HG03442 (cell line): ENCODE results near the gene PBRM1.

Experiments
- ATAC-seq: cut with Tn5 transposase; IDR thresholded peaks from one replicate; pipeline ENCODE4 v1.9.1; 2021; ENCODE audit warnings: mild to moderate bottlenecking, moderate library complexity; ENCODE audit not compliant: unreplicated experiment

The PBRM1 gene

GRCh38 chr3:52525680-52526561 is 159.8 kb downstream of the PBRM1 start:
- ATAC-seq, result no peak

GRCh38 chr3:52524752-52525679 is 160.7 kb downstream of the PBRM1 start:
- no peak for ATAC-seq

- no peak for ATAC-seq
These were observed 161.4 kb downstream of the PBRM1 start for GRCh38 chr3:52524258-52524751.

DNA sequence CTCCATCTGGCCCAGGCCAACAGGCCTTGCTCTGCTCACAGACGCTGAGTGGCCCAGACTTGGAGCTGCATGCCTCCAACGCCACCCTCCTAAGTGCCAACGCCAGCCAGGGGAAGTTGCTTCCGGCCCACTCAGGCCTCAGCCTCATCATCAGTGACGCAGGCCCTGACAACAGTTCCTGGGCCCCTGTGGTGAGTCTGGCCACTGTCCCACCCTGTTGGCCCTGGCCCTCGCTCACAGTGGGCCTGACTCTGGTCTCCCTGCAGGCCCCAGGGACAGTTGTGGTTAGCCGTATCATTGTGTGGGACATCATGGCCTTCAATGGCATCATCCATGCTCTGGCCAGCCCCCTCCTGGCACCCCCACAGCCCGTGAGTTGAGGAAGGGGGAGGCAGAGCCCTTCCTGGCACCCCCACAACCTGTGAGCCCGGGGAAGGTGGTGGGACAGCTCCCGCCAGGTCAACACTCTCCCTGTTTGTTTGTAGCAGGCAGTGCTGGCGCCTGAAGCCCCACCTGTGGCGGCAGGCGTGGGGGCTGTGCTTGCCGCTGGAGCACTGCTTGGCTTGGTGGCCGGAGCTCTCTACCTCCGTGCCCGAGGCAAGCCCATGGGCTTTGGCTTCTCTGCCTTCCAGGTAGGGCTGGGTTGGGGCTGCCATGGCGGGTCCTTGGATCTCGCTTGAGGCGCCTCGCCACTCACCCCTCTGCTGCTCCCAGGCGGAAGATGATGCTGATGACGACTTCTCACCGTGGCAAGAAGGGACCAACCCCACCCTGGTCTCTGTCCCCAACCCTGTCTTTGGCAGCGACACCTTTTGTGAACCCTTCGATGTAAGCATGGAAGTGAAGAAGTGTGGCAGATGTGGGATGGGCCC is 162.1 kb downstream of the PBRM1 start:
- ATAC-seq, result no peak

DNA sequence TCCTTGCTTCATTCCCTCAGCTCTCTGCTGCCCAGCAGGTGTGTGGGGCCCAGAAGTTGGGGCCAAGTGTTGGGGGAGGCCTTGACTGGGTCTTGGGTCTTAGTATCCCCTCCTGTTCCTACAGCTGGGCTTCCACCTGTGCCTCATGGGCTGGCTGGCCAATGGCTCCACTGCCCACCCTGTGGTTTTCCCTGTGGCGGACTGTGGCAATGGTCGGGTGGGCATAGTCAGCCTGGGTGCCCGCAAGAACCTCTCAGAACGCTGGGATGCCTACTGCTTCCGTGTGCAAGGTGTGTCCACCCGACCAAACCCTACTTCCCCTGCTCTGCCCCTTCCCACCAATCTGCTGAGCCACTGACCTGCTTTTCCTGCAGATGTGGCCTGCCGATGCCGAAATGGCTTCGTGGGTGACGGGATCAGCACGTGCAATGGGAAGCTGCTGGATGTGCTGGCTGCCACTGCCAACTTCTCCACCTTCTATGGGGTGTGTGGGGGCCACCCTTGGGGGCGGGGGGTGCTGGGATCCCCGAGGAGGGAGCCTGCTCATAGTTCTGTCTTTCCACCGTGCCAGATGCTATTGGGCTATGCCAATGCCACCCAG is 163.0 kb downstream of the PBRM1 start:
- ATAC-seq, result no peak

DNA sequence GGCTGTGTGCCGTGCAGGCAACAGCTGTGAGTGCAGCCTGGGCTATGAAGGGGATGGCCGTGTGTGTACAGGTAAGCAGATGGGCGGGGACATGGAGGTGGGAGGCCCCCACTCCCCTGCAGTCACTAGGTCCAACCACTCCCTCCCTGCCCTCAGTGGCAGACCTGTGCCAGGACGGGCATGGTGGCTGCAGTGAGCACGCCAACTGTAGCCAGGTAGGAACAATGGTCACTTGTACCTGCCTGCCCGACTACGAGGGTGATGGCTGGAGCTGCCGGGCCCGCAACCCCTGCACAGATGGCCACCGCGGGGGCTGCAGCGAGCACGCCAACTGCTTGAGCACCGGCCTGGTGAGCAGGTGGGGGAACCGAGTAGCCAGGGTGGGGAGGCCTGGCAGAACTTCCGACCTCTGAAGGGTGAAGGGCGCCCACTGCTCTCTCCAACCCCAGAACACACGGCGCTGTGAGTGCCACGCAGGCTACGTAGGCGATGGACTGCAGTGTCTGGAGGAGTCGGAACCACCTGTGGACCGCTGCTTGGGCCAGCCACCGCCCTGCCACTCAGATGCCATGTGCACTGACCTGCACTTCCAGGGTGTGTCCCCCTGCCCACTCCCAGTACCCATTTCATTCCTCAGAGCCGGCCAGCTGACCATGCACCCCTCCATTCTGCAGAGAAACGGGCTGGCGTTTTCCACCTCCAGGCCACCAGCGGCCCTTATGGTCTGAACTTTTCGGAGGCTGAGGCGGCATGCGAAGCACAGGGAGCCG is 163.6 kb downstream of the PBRM1 start:
- ATAC-seq, result no peak

GRCh38 chr3:52521488-52521824 is 164.3 kb downstream of the PBRM1 start:
- ATAC-seq, result no peak

- ATAC-seq, result no peak
These were observed 164.8 kb downstream of the PBRM1 start for GRCh38 chr3:52520716-52521487.

- ATAC-seq, result no peak
These were observed 165.5 kb downstream of the PBRM1 start for GRCh38 chr3:52520141-52520667.

DNA sequence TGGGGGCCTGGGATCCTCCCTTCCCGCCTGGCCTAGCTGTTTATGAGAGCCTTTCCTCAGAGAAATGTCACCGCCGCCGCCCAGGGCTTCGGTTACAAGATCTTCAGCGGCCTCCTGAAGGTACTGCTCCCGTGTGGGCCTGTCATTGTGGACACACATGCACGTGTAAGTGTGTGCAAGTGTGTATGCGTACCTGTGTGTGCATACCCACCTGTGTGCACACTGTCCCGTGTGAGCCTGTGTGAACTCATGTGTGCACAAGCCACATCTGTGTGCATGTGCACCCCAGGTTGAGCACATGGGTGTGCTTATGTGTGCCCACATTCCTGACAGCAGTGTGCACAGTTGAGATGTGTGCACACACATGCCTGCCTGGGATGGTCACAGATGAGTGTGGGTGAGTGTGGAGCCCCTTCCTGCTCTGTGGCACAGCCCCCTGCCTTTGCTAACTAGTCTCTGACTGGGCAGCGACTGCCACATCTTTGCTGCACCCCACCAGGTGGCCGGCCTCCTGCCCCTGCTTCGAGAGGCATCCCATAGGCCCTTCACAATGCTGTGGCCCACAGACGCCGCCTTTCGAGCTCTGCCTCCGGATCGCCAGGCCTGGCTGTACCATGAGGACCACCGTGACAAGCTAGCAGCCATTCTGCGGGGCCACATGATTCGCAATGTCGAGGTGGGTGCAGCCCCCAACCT is 166.1 kb downstream of the PBRM1 start:
- no peak for ATAC-seq

- ATAC-seq, result no peak
These were observed 166.8 kb downstream of the PBRM1 start for GRCh38 chr3:52518723-52519444.

DNA sequence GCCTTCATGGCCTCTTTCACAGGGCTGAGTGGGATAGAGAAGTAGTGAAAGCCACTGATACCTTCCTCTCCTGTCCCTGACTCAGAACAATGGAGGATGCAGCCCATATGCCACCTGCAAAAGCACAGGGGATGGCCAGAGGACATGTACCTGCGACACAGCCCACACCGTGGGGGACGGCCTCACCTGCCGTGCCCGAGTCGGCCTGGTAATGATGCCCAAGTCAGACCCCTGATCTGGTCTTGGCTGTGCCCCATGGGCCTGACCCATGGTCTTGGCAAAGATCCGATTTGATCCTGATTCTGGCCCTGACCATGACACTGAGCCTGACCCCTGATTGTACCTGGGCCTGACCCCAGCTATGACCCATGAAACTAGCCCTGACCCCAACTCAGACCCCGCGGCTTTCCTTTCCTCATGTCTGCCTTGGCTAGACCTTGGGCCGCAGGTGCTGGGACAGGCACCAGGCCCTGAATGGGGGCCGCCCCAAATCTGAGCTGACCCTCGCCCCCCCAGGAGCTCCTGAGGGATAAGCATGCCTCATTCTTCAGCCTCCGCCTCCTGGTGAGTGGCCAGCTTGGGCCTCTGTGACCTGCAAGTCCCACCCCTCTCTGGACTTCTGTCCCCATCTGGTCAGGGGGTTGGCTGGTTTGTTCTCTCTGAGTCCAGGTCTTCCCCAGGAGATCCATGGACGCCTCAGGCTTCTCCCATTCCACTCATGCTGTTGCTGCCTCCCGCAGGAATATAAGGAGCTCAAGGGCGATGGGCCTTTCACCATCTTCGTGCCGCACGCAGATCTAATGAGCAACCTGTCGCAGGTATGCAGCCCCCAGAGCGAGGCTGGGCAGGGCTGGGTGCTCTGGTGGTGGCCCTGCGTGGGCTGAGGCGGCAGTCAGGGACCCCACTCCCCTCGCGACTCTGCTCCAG is 167.7 kb downstream of the PBRM1 start:
- ATAC-seq, result no peak

DNA sequence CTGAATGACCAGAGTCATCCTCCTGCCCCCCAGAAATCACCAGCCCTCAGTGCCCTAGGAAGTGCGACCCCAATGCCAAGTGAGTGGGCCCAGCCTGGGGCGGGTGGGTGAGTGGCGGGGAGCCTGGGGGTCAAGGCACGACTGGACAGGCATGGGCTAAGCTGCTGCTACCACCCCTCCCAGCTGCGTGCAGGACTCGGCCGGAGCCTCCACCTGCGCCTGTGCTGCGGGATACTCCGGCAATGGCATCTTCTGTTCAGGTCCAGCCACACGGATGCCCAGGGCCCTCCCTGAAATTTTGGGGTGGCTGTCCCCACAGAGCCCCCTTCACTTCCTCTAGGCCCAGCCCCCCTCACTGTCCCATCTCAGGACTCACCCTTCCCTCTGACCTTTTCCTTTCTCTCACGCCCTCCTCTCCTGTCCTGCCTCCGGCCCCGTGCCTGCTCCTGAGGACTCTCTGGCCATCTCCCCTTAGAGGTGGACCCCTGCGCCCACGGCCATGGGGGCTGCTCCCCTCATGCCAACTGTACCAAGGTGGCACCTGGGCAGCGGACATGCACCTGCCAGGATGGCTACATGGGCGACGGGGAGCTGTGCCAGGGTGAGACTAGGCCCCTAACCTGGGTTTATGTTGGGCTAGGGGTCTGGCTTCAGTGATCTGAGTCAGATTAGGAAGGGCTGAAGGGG is 169.1 kb downstream of the PBRM1 start:
- no peak for ATAC-seq

- ATAC-seq, result no peak
These were observed 170.5 kb downstream of the PBRM1 start for GRCh38 chr3:52515192-52515591.

GRCh38 chr3:52514576-52514975 is 171.1 kb downstream of the PBRM1 start:
- no peak for ATAC-seq

DNA sequence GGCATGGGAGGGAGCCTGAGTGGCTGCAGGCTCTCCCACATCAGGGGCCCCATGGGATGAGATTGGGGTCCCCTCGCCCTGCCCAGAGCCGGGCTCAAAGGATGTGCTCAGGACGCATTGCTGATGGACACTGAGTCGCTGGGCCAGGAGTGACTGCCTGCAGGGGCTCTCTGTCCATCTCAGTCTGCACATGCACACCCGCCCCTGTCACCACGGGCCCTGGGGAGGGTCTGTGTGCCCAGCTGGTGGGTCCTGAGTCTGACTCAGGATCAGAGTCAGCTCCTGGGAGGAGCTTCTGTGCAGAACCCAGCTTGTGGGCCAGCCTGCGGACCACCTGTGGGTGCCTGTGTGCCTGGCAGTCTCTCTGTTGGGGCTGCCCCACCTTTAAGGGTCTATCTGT is 172.4 kb downstream of the PBRM1 start:
- ATAC-seq, result no peak
